T-cell (primary cell): ENCODE data around the gene SKI. TPM values are rescaled to one million over a fixed set of nuclear protein-coding genes. Genes with fewer than 3 reads are reported as not detected.

ENCODE experiments used
- ATAC-seq, 4 experiments: fragments of 200-7000 bp in 3 of 4; fragments of 150-1000 bp in 1 of 4; cut with Tn5 transposase; replicated peaks in 1 of 4; 1 replicate in 3 of 4; 2 replicates in 1 of 4; pipeline ENCODE4 v1.10.0; 2021; ENCODE audit warnings: moderate library complexity in 3 of 4, mild to moderate bottlenecking in 2 of 4, moderate number of reproducible peaks in 1 of 4
- CTCF ChIA-PET, 2 donors: fragments of 300-600 bp; sonication (Branson Sonifier 250); formaldehyde crosslinking; loops; one replicate each; lab custom pipeline; 2022; ENCODE audit warnings: antibody characterized with exemption in 2 of 2; lab: Charles Lee
- POLR2A ChIA-PET, 2 donors: fragments of 300-600 bp; sonication (Branson Sonifier 250); formaldehyde crosslinking; loops; one replicate each; lab custom pipeline; 2022; ENCODE audit warnings: antibody characterized with exemption in 2 of 2; lab: Charles Lee
- DNase-seq, 35 experiments: peaks; one replicate each; pipeline versions ENCODE4 v3.0.0 to v3.0.0-alpha.2; 2013 to 2023
- H3K27ac ChIP-seq: one replicate; pipeline ENCODE4 v1.5.1; 2013; ENCODE audit warnings: low read length
- H3K27me3 ChIP-seq, 2 experiments: replicated peaks in 1 of 2; 1 replicate in 1 of 2; 2 replicates in 1 of 2; pipeline versions ENCODE4 v1.6.1 to v1.7.0; 2013; ENCODE audit warnings: low read length in 1 of 2, mixed read lengths in 1 of 2; ENCODE audit not compliant: control insufficient read depth in 2 of 2, insufficient read depth in 2 of 2; ENCODE audit errors: extremely low read depth in 1 of 2
- H3K36me3 ChIP-seq, 2 donors: 1 replicate in 1 of 2; 2 replicates in 1 of 2; pipeline versions ENCODE4 v1.6.1 to v1.7.0; 2013; ENCODE audit warnings: low read length in 1 of 2; ENCODE audit not compliant: control insufficient read depth in 2 of 2, insufficient read depth in 1 of 2; ENCODE audit errors: extremely low read depth in 1 of 2
- H3K4me1 ChIP-seq, 2 experiments: 1 replicate in 1 of 2; 2 replicates in 1 of 2; pipeline versions ENCODE4 v1.6.1 to v1.7.0; 2013; ENCODE audit warnings: low read length in 2 of 2, mixed read lengths in 1 of 2; ENCODE audit not compliant: insufficient read depth in 2 of 2, control insufficient read depth in 1 of 2; ENCODE audit errors: extremely low read depth in 1 of 2
- H3K4me3 ChIP-seq, 2 donors: 1 replicate in 1 of 2; 2 replicates in 1 of 2; pipeline versions ENCODE4 v1.5.1 to v1.7.0; 2013; ENCODE audit warnings: mild to moderate bottlenecking in 2 of 2, low read length in 1 of 2, moderate library complexity in 1 of 2; ENCODE audit not compliant: control insufficient read depth in 1 of 2; ENCODE audit errors: extremely low read depth in 1 of 2
- H3K9me3 ChIP-seq: 2 replicates; pipeline ENCODE4 v1.7.0; 2013
- H3K27ac Mint-ChIP-seq, 2 donors: one replicate each; pipeline ENCODE4 v1.8.0; 2020 to 2021; ENCODE audit warnings: mild to moderate bottlenecking in 2 of 2, mixed read lengths in 2 of 2
- H3K27me3 Mint-ChIP-seq, 2 donors: one replicate each; pipeline ENCODE4 v1.8.0; 2021 to 2022; ENCODE audit warnings: mixed read lengths in 2 of 2
- H3K36me3 Mint-ChIP-seq: one replicate; pipeline ENCODE4 v1.8.0; 2021; ENCODE audit warnings: mixed read lengths
- H3K4me1 Mint-ChIP-seq, 3 donors: one replicate each; pipeline ENCODE4 v1.8.0; 2020 to 2022; ENCODE audit warnings: mixed read lengths in 3 of 3, mild to moderate bottlenecking in 1 of 3
- H3K4me3 Mint-ChIP-seq, 3 donors: one replicate each; pipeline ENCODE4 v1.8.0; 2020 to 2022; ENCODE audit warnings: mild to moderate bottlenecking in 3 of 3, mixed read lengths in 3 of 3, moderate library complexity in 3 of 3
- H3K9me3 Mint-ChIP-seq, 3 donors: one replicate each; pipeline ENCODE4 v1.8.0; 2020 to 2022; ENCODE audit warnings: mixed read lengths in 3 of 3
- WGBS: methylation state at CpG from one replicate; pipeline ENCODE4 v1.1.5; 2013; ENCODE audit warnings: missing lambda C conversion rate; ENCODE audit not compliant: insufficient coverage; 5-methylcytosine and 5-hydroxymethylcytosine counted together
- total RNA-seq, 35 experiments: library from RNA in 6 of 35; stranded (reverse) in 6 of 35; fragments of 120-200 nt in 1 of 35; gene quantifications; one replicate each; pipeline versions ENCODE4 v1.2.1 to v1.2.4 and lab custom pipeline; 2013 to 2026

The SKI gene
- total RNA-seq, 5 donors from 2014 or later (not counting 1 experiment from before 2014, with no cell fraction given), result 137 to 299 (median 157) TPM

GRCh38 chr1:2216767-2217058, 11.4 kb upstream of the SKI start:
- H3K9me3 Mint-ChIP-seq, result peaks cover 0 to 7% (median 5%) of the 10 kb centered on the region in 3 donors

GRCh38 chr1:2221271-2221670, 6.8 kb upstream of the SKI start:
- no peaks in the 10 kb centered on the region for H3K27me3 Mint-ChIP-seq
- H3K36me3 ChIP-seq, result no peaks in the 10 kb centered on the region
- no peaks in the 10 kb centered on the region for H3K9me3 ChIP-seq
- peaks cover 0 to 7% (median 5%) of the 10 kb centered on the region in 3 donors for H3K9me3 Mint-ChIP-seq
- H3K4me1 ChIP-seq, result peaks cover 0 to 2% of the 10 kb centered on the region in 2 experiments
- ATAC-seq (no peak), DNase-seq (no peak)
- no peak overlapping the region for H3K4me3 Mint-ChIP-seq
- peak overlapping the region in 1 of 2 donors; percentile 68 for H3K27ac Mint-ChIP-seq
- H3K4me3 ChIP-seq, result no peak overlapping the region
- WGBS, result no CpG with 5 or more reads among the region's 3 CpGs
- no peak overlapping the region for H3K27ac ChIP-seq
- H3K36me3 Mint-ChIP-seq, result no peaks in the 10 kb centered on the region
- peaks cover 0 to under 1% of the 10 kb centered on the region in 2 experiments for H3K27me3 ChIP-seq
- ChIA-PET CTCF (no interaction called here), POLR2A (interaction anchor here in 1 of 2 donors (0.7 kb wide), 1 partner anchor 73 kb away, joined by 21 read pairs; no protein-coding TSS in a partner anchor)
- peaks cover 2 to 8% (median 6%) of the 10 kb centered on the region in 3 donors for H3K4me1 Mint-ChIP-seq

More at GRCh38 chr1:2216767-2217058, 11.4 kb upstream of the SKI start:
- DNase-seq (no peak), ATAC-seq (no peak)
- WGBS, result 82% methylated on average over 5 of the region's 7 CpGs
- ChIA-PET POLR2A (no interaction called here), CTCF (no interaction called here)
- H3K4me3 ChIP-seq, result no peak overlapping the region
- H3K27ac Mint-ChIP-seq, result no peak overlapping the region
- H3K27ac ChIP-seq, result no peak overlapping the region
- H3K36me3 ChIP-seq, result no peaks in the 10 kb centered on the region
- H3K36me3 Mint-ChIP-seq, result no peaks in the 10 kb centered on the region
- peaks cover 2 to 10% (median 6%) of the 10 kb centered on the region in 3 donors for H3K4me1 Mint-ChIP-seq
- no peaks in the 10 kb centered on the region for H3K9me3 ChIP-seq
- no peaks in the 10 kb centered on the region for H3K27me3 Mint-ChIP-seq
- H3K4me1 ChIP-seq, result peaks cover 3 to 18% of the 10 kb centered on the region in 2 experiments
- H3K4me3 Mint-ChIP-seq, result no peak overlapping the region
- peaks cover 0 to 36% of the 10 kb centered on the region in 2 experiments for H3K27me3 ChIP-seq

DNA sequence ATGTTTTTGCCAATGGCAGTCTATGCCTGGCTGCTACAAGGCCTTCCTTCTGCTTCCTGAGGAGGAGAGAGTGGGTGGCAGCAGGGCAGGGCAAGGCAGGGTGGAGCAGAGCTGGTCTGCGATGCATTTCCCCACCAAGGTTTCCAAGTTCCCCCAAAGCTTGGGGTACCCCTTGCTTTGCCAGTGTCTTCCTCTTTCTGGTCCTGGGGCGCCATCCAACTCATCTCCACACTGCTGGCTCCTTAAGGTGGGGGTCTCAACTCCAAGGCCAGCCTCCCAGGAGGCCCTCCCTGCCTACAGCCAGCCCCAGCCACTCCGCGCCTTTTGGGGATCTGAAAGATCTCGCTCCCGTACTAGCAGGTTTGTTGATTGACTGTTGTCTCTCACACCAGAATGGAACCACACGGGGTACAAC, 3.9 kb upstream of the SKI start:
- CTCF ChIA-PET, result no interaction called here
- Histone ChIP-seq H3K27ac (no peak overlapping the region), H3K4me1 (peaks cover 0 to 12% of the 10 kb centered on the region in 2 experiments), H3K27me3 (no peaks in the 10 kb centered on the region), H3K36me3 (no peaks in the 10 kb centered on the region), H3K4me3 (no peak overlapping the region), H3K9me3 (no peaks in the 10 kb centered on the region)
- POLR2A ChIA-PET, result no interaction called here
- Mint-ChIP-seq H3K4me3 (no peak overlapping the region), H3K4me1 (peaks cover under 1 to 8% (median 3%) of the 10 kb centered on the region in 3 donors), H3K36me3 (peaks cover 3% of the 10 kb centered on the region), H3K27ac (no peak overlapping the region), H3K27me3 (no peaks in the 10 kb centered on the region), H3K9me3 (peaks cover 0 to under 1% (median 0%) of the 10 kb centered on the region in 3 donors)
- WGBS, result 90% methylated on average over 2 of the region's 7 CpGs
- DNase-seq, result no peak
- no peak for ATAC-seq

- Histone ChIP-seq H3K4me3 (no peak overlapping the region), H3K27ac (no peak overlapping the region), H3K4me1 (peaks cover 0 to 19% of the 10 kb centered on the region in 2 experiments), H3K36me3 (no peaks in the 10 kb centered on the region), H3K9me3 (no peaks in the 10 kb centered on the region), H3K27me3 (no peaks in the 10 kb centered on the region)
- ChIA-PET POLR2A (no interaction called here), CTCF (interaction anchor here in 1 of 2 donors (0.6 to 0.7 kb wide), 2 partner anchors 30 to 293 kb away, joined by 4 to 5 read pairs; partner anchors contain the start of gene FAAP20)
- Mint-ChIP-seq H3K4me1 (peaks cover 3 to 8% (median 4%) of the 10 kb centered on the region in 3 donors), H3K36me3 (peaks cover 3% of the 10 kb centered on the region), H3K4me3 (no peak overlapping the region), H3K27ac (no peak overlapping the region), H3K27me3 (no peaks in the 10 kb centered on the region), H3K9me3 (no peaks in the 10 kb centered on the region)
- ATAC-seq, result no peak
- whole genome bisulfite sequencing, result 93% methylated on average over 11 of the region's 18 CpGs
- no peak for DNase-seq
Observed at GRCh38 chr1:2224631-2225428, 3.3 kb upstream of the SKI start.

DNA sequence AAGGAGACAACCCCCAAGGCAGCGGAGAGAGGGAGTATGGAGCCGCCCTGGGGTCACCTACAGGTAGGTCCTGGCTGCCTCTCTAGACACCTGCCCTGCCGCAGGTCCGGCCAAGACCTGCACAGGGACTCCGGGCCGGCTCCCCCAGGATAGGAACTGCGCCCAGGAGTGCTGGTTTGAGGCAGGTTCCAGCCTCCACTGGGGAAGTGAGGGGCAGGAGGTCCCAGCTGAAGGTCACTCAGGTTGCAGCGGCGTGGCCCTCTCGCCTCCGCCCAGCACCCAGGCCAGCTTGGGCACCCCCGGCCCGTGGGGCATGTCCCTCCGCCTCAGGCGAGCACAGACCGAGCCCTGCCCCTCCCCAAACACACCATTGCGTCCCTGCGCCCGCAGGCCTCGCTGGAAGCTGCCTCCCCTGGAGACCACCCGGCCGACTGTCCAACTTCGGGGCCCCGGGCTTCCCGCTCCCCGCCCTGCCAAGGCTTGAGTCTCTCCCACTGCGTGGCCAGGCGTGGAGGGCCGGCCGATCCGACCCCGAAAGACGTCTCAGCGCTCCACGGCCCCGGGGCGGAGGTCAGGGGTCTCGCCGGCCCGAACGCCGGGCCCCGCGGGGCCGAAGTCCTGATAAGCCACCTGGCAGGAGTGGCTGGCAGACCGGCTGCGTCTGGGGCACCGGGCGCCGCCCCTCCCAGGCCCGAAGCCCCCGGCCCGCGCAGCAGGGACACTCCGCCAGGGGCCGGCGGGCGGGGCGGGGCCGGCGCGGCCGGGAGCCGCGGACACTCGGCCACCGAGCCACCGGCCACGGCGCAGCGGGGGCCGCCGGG, 1.4 kb upstream of the SKI start:
- peaks cover 7 to 38% of the 10 kb centered on the region in 2 experiments for H3K4me1 ChIP-seq
- POLR2A ChIA-PET, result no interaction called here
- Mint-ChIP-seq H3K27ac (peak overlapping the region; percentile 88 to 90), H3K4me3 (peak overlapping the region; percentile 67 to 83 (median 73)), H3K9me3 (no peaks in the 10 kb centered on the region), H3K36me3 (peaks cover 8% of the 10 kb centered on the region), H3K4me1 (peaks cover 12 to 18% (median 13%) of the 10 kb centered on the region in 3 donors), H3K27me3 (no peaks in the 10 kb centered on the region)
- no peak overlapping the region for H3K27ac ChIP-seq
- no peaks in the 10 kb centered on the region for H3K27me3 ChIP-seq
- H3K4me3 ChIP-seq, result no peak overlapping the region
- H3K36me3 ChIP-seq, result peaks cover 0 to 6% of the 10 kb centered on the region in 2 donors
- H3K9me3 ChIP-seq, result no peaks in the 10 kb centered on the region
- DNase-seq (peak in 1 of 35 experiments; percentile 28), ATAC-seq (no peak)
- WGBS, result 31% methylated on average over 71 of the region's 73 CpGs
- CTCF ChIA-PET, result interaction anchor here in 1 of 2 donors (1.5 kb wide), 1 partner anchor 32 kb away, joined by 3 read pairs; the partner anchor contains the start of gene FAAP20
